GM21515 (cell line): ENCODE measurements around the gene KIF5A.

ENCODE experiments used
- ATAC-seq: cut with Tn5 transposase; IDR thresholded peaks from one replicate; pipeline ENCODE4 v1.9.1; 2021; ENCODE audit not compliant: unreplicated experiment

KIF5A gene

GRCh38 chr12:57533108-57533507 is 16.7 kb upstream of the KIF5A start:
- no peak for ATAC-seq

GRCh38 chr12:57534250-57534649 is 15.6 kb upstream of the KIF5A start:
- no peak for ATAC-seq

GRCh38 chr12:57534991-57535543 is 14.8 kb upstream of the KIF5A start:
- no peak for ATAC-seq

GRCh38 chr12:57535764-57536596 is 13.9 kb upstream of the KIF5A start:
- no peak for ATAC-seq

- ATAC-seq = no peak
Observed at GRCh38 chr12:57536597-57536942, 13.3 kb upstream of the KIF5A start.

- ATAC-seq = no peak
Observed at GRCh38 chr12:57539134-57539768, 10.6 kb upstream of the KIF5A start.

- no peak for ATAC-seq
Observed at GRCh38 chr12:57541001-57541400, 8.8 kb upstream of the KIF5A start.

- no peak for ATAC-seq
Observed at GRCh38 chr12:57541717-57542116, 8.1 kb upstream of the KIF5A start.

- ATAC-seq = no peak
Observed at GRCh38 chr12:57543581-57543980, 6.3 kb upstream of the KIF5A start.

GRCh38 chr12:57545809-57546437 is 3.9 kb upstream of the KIF5A start:
- no peak for ATAC-seq

GRCh38 chr12:57546438-57547287 is 3.2 kb upstream of the KIF5A start, which contains the start of gene DCTN2:
TSS of gene DCTN2 (minus strand) at chr12:57547192. CDS start at chr12:57547063, 129 bp downstream.
- peak; percentile 99 for ATAC-seq

- ATAC-seq = no peak
Observed at GRCh38 chr12:57547288-57548012, 2.4 kb upstream of the KIF5A start.

GRCh38 chr12:57548013-57548315 is 1.9 kb upstream of the KIF5A start:
- no peak for ATAC-seq

GRCh38 chr12:57548488-57548887 is 1.4 kb upstream of the KIF5A start:
- ATAC-seq = no peak

- ATAC-seq = no peak
Observed at GRCh38 chr12:57549203-57549908, 488 bp upstream of the KIF5A start.

GRCh38 chr12:57550641-57551549 is 1.1 kb downstream of the KIF5A start:
- no peak for ATAC-seq

GRCh38 chr12:57551637-57552305 is 1.9 kb downstream of the KIF5A start:
- ATAC-seq = no peak

- ATAC-seq = no peak
Observed at GRCh38 chr12:57552306-57552651, 2.4 kb downstream of the KIF5A start.
